K562 (cell line): ENCODE measurements around the gene KRABD2.

ENCODE experiments used
- ATAC-seq: fragments of 200-7000 bp; cut with Tn5 transposase; 3 replicates; pipeline ENCODE4 v1.9.1; 2020; ENCODE audit warnings: moderate library complexity
- BruUV-seq: library from RNA; stranded (reverse); fragments of 400-500 nt; replicated peaks from 2 replicates; lab custom pipeline; 2021; lab: Mats Ljungman, UMichigan
- CTCF ChIA-PET: fragments of 300-600 bp; formaldehyde crosslinking; extraction: SDS; loops from one replicate; lab custom pipeline; 2021; ENCODE audit warnings: low intra/inter-chr PET ratio; lab: Yijun Ruan, JAX
- POLR2A ChIA-PET: fragments of 300-600, 350-650 bp; sonication (Branson Sonifier 250); formaldehyde crosslinking; extraction: SDS; loops from one replicate; lab custom pipeline; 2021; ENCODE audit warnings: antibody characterized with exemption, inconsistent platforms; lab: Yijun Ruan, JAX
- DNase-seq, 4 experiments: peaks; one replicate each; pipeline versions ENCODE4 v3.0.0 to v3.0.0-alpha.2; 2011 to 2018; ENCODE audit warnings: low spot score in 3 of 4, mixed read lengths in 3 of 4; ENCODE audit errors: extremely low read depth in 1 of 4
- FAIRE-seq: peaks from 2 replicates; lab custom pipeline; 2011; peaks lifted over from hg19 to GRCh38; lab: Jason Lieb, UNC
- H2AFZ ChIP-seq: 2 replicates; pipeline ENCODE4 v1.6.0; 2011; ENCODE audit warnings: low read depth, low read length, control low read depth, inconsistent platforms
- H3K27ac ChIP-seq: fragments of 200-600 bp; 3 replicates; pipeline ENCODE4 v1.8.0; 2011; ENCODE audit warnings: low read depth, mild to moderate bottlenecking, control low read depth, inconsistent platforms, low read length, moderate library complexity, mixed read lengths; ENCODE audit errors: extremely low read depth
- H3K27me3 ChIP-seq, 2 experiments: fragments of 300-600 bp in 1 of 2; 2 replicates in 1 of 2; 3 replicates in 1 of 2; pipeline versions ENCODE4 v1.6.0 to v1.8.0; 2011; ENCODE audit warnings: inconsistent platforms in 2 of 2, low read length in 2 of 2, mild to moderate bottlenecking in 1 of 2, mixed read lengths in 1 of 2, moderate library complexity in 1 of 2; ENCODE audit not compliant: control insufficient read depth in 2 of 2, insufficient read depth in 2 of 2
- H3K36me3 ChIP-seq: fragments of 300-600 bp; 3 replicates; pipeline ENCODE4 v1.8.0; 2011; ENCODE audit warnings: mild to moderate bottlenecking, low read length, inconsistent platforms; ENCODE audit not compliant: control insufficient read depth, insufficient read depth
- H3K4me1 ChIP-seq, 2 experiments: fragments of 200-600 bp in 1 of 2; replicated peaks in 1 of 2; 2 replicates in 1 of 2; 3 replicates in 1 of 2; pipeline versions ENCODE4 v1.5.1 to v1.8.0; 2011; ENCODE audit warnings: inconsistent platforms in 2 of 2, low read length in 2 of 2, mild to moderate bottlenecking in 1 of 2, mixed read lengths in 1 of 2, moderate library complexity in 1 of 2; ENCODE audit not compliant: control insufficient read depth in 2 of 2, insufficient read depth in 2 of 2
- H3K4me2 ChIP-seq: 2 replicates; pipeline ENCODE4 v1.6.1; 2011; ENCODE audit warnings: low read length, control low read depth, inconsistent platforms, mixed read lengths; ENCODE audit not compliant: insufficient read depth
- H3K4me3 ChIP-seq: fragments of 200-600 bp; sonication (generic), shearing (Covaris generic); 2 replicates; pipeline ENCODE4 v1.5.1; 2016; ENCODE audit warnings: control low read depth, inconsistent platforms
- H3K79me2 ChIP-seq: fragments of 200-600 bp; 3 replicates; pipeline ENCODE4 v1.8.0; 2011; ENCODE audit warnings: low read length, inconsistent platforms; ENCODE audit not compliant: control insufficient read depth, insufficient read depth
- H3K9ac ChIP-seq, 2 experiments: 2 replicates each; pipeline versions ENCODE4 v1.6.0 to v1.6.1; 2011; ENCODE audit warnings: low read depth in 2 of 2, low read length in 2 of 2, control low read depth in 1 of 2, inconsistent platforms in 1 of 2, mild to moderate bottlenecking in 1 of 2, mixed read lengths in 1 of 2; ENCODE audit not compliant: insufficient read depth in 1 of 2
- H3K9me1 ChIP-seq: one replicate; pipeline ENCODE4 v1.6.0; 2011; ENCODE audit warnings: inconsistent platforms, mild to moderate bottlenecking, low read length, moderate library complexity; ENCODE audit not compliant: control insufficient read depth, insufficient read depth
- H3K9me3 ChIP-seq: replicated peaks from 2 replicates; pipeline ENCODE4 v1.5.1; 2011; ENCODE audit warnings: low read depth, low read length, inconsistent platforms; ENCODE audit not compliant: control insufficient read depth, insufficient read depth
- H4K20me1 ChIP-seq: replicated peaks from 2 replicates; pipeline ENCODE4 v1.6.1; 2011; ENCODE audit warnings: low read length, inconsistent platforms, mixed read lengths; ENCODE audit not compliant: control insufficient read depth, insufficient read depth
- BRF1 ChIP-seq: IDR thresholded peaks from 3 replicates; pipeline ENCODE4 v1.6.1; 2011; ENCODE audit warnings: borderline replicate concordance, mild to moderate bottlenecking; ENCODE audit not compliant: insufficient read length; ENCODE audit errors: extremely low read depth
- BRF2 ChIP-seq: IDR thresholded peaks from 3 replicates; pipeline ENCODE4 v1.6.1; 2011; ENCODE audit warnings: borderline replicate concordance, mild to moderate bottlenecking; ENCODE audit not compliant: insufficient read length, insufficient read depth
- LARP7 ChIP-seq: fragments of 450-650 bp; IDR thresholded peaks from 2 replicates; pipeline ENCODE4 v1.6.1; 2016
- MECOM ChIP-seq: fragments of 250-450 bp; sonication (Bioruptor Pico); IDR thresholded peaks from 2 replicates; pipeline ENCODE4 v1.8.0; 2022; ENCODE audit warnings: inconsistent platforms
- ZNF165 ChIP-seq: fragments of 250-450 bp; sonication (Bioruptor Pico); IDR thresholded peaks from 2 replicates; pipeline ENCODE4 v1.4.0; 2020; ENCODE audit warnings: borderline replicate concordance
- ZNF24 ChIP-seq: fragments of 450-650 bp; IDR thresholded peaks from 2 replicates; pipeline ENCODE4 v1.6.1; 2016
- WGBS: fragments of 100-300 bp; shearing (Covaris generic); methylation state at CpG from one replicate; pipeline ENCODE4 v1.1.6; 2016; ENCODE audit warnings: low coverage, mixed read lengths; ENCODE audit not compliant: insufficient coverage; ENCODE audit errors: missing lambda C conversion rate; 5-methylcytosine and 5-hydroxymethylcytosine counted together
- in situ Hi-C: fragments of 300-500 bp; cut with MboI; formaldehyde crosslinking; loops from 4 replicates; pipeline ENCODE4 v1.15.0; 2018; ENCODE audit warnings: inconsistent platforms, mixed read lengths
- intact Hi-C: fragments of 100-400 bp; cut with micrococcal nuclease; formaldehyde crosslinking; loops from 2 replicates; pipeline ENCODE4 v1.14.2; 2022

The KRABD2 gene

GRCh38 chr17:8345951-8346665 is 30.4 kb downstream of the KRABD2 start:
- intact Hi-C loops: no loop called here
- H3K79me2 ChIP-seq: no peaks in the 10 kb centered on the region
- no peak overlapping the region for H3K4me2 ChIP-seq
- peak overlapping the region in 1 of 2 experiments; percentile 43; a peak in 1 of 4 replicates for H3K9ac ChIP-seq
- BruUV-seq: no TSS peak
- no peak for DNase-seq
- no peak overlapping the region for H3K27ac ChIP-seq
- TF ChIP-seq BRF1 (no peak), ZNF165 (CRISPR knock-in tag) (no peak), LARP7 (no peak), ZNF24 (no peak), MECOM (CRISPR knock-in tag) (no peak), BRF2 (no peak)
- POLR2A ChIA-PET: interaction anchor here (0.6 to 1.6 kb wide), 4 partner anchors 8 to 173 kb away, joined by 3 to 4 read pairs (median 4); no protein-coding TSS in a partner anchor
- no peaks in the 10 kb centered on the region for H3K9me3 ChIP-seq
- no peaks in the 10 kb centered on the region for H3K9me1 ChIP-seq
- H3K27me3 ChIP-seq: no peaks in the 10 kb centered on the region; a peak in 1 of 5 replicates
- no peak overlapping the region for H2AFZ ChIP-seq
- CTCF ChIA-PET: no interaction called here
- no peak for FAIRE-seq
- H4K20me1 ChIP-seq: no peaks in the 10 kb centered on the region
- H3K36me3 ChIP-seq: no peaks in the 10 kb centered on the region
- peaks cover 4 to 10% of the 10 kb centered on the region in 2 experiments; a peak in 3 of 5 replicates for H3K4me1 ChIP-seq
- in situ Hi-C loops: no loop called here
- ATAC-seq: no peak
- WGBS: 32% methylated on average over 4 of the region's 5 CpGs
- no peak overlapping the region for H3K4me3 ChIP-seq
